ENCODE data around the gene DEFB121.

Gene DEFB121

DNA sequence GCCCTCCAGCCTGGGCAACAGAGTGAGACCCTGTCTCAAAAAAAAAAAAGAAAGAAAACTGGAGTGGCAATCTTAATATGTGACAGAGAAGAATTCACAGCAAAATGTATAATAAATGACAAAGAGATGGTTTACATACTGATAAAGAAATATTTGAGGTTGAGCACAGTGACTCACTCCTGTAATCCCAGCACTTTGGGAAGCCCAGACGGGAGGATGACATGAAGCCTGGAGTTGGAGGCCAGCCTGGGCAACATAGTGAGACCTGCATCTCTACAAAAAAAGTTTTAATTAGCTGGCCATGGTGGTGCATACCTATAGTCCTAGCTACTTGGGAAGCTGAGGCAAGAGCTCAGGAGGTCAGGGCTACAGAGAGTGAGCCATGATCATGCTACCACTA, 50.0 kb downstream of the DEFB121 start:
- no peak for DNase-seq
